Measurements from ENCODE around the gene MMAB. TPM values are rescaled to one million over a fixed set of nuclear protein-coding genes. Genes with fewer than 3 reads are reported as not detected.

The MMAB gene
- total RNA-seq, 1 experiment from 2014 or later, result 24.3 TPM

DNA sequence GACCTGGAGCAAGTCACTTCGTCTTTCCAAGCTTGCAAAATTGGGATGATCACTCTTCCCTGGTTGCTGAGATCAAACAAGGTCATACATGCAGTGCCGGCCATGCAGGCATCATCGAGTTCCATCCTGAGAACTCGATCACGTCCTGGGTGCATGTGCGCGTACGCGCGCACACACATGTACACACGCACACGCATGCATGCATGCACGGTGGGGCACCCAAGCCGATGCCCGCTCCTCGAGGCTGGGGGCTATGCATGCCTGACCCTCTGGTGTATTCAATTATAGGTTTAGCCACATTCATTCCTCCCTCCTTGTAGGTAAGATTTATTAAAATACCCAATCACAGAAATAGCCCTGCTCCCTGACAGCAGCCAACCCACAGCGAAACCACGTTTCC lies 26.0 kb downstream of the MMAB start:
- Histone ChIP-seq H3K18ac (ENCODE audit: insufficient read length, low read depth, low read length) (no peak overlapping the region), H2BK12ac (ENCODE audit: insufficient read length, low read depth, low read length) (no peak overlapping the region), H2BK15ac (ENCODE audit: low read depth, low read length) (no peak overlapping the region), H2BK120ac (ENCODE audit: low read depth, low read length, poor library complexity, severe bottlenecking) (no peak overlapping the region), H2BK20ac (ENCODE audit: low read depth, low read length, poor library complexity, severe bottlenecking) (no peak overlapping the region), H2BK5ac (ENCODE audit: insufficient read length, low read length) (no peak overlapping the region), H3K79me1 (ENCODE audit: insufficient read depth, low read depth, low read length, poor library complexity, severe bottlenecking) (no peaks in the 10 kb centered on the region), H2AK5ac (ENCODE audit: insufficient read length, low read length) (no peak overlapping the region), H3K79me2 (ENCODE audit: insufficient read depth, low read length) (no peaks in the 10 kb centered on the region), H4K8ac (replicated peaks; ENCODE audit: insufficient read length, low read depth, low read length) (no peak overlapping the region), H3T11ph (ENCODE audit: low read length) (no peak overlapping the region), H3K23me2 (ENCODE audit: insufficient read length, low read depth, low read length, poor library complexity, severe bottlenecking) (no peaks in the 10 kb centered on the region), H3K56ac (ENCODE audit: insufficient read length, low read depth, low read length) (no peak overlapping the region), H3K4ac (ENCODE audit: low read depth, low read length) (no peak overlapping the region), H4K91ac (ENCODE audit: insufficient read length, low read depth, low read length) (no peak overlapping the region), H4K20me1 (ENCODE audit: control insufficient read depth, insufficient read depth, insufficient read length) (no peaks in the 10 kb centered on the region), H3K4me1 (ENCODE audit: insufficient read depth, low read length) (no peaks in the 10 kb centered on the region), H3K23ac (ENCODE audit: insufficient read length, low read depth, low read length) (no peak overlapping the region), H3K4me2 (ENCODE audit: insufficient read depth, insufficient read length, low read length) (no peak overlapping the region), H3K27me3 (ENCODE audit: insufficient read depth, low read length) (no peaks in the 10 kb centered on the region), H3K27ac (ENCODE audit: insufficient read length, low read depth, low read length) (no peak overlapping the region), H2AFZ (ENCODE audit: low read length) (no peak overlapping the region), H3K14ac (ENCODE audit: insufficient read depth, low read length) (no peak overlapping the region), H3K9me3 (ENCODE audit: control insufficient read depth, low read depth, low read length) (no peaks in the 10 kb centered on the region), H3K9ac (ENCODE audit: extremely low read depth, insufficient read length, low read length) (no peak overlapping the region), H4K5ac (ENCODE audit: insufficient read length, low read depth, low read length) (no peak overlapping the region)
- TF ChIP-seq, protein P1, sequence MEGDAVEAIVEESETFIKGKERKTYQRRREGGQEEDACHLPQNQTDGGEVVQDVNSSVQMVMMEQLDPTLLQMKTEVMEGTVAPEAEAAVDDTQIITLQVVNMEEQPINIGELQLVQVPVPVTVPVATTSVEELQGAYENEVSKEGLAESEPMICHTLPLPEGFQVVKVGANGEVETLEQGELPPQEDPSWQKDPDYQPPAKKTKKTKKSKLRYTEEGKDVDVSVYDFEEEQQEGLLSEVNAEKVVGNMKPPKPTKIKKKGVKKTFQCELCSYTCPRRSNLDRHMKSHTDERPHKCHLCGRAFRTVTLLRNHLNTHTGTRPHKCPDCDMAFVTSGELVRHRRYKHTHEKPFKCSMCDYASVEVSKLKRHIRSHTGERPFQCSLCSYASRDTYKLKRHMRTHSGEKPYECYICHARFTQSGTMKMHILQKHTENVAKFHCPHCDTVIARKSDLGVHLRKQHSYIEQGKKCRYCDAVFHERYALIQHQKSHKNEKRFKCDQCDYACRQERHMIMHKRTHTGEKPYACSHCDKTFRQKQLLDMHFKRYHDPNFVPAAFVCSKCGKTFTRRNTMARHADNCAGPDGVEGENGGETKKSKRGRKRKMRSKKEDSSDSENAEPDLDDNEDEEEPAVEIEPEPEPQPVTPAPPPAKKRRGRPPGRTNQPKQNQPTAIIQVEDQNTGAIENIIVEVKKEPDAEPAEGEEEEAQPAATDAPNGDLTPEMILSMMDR (conservative IDR thresholded peaks at IDR 0.05), result no peak
- peaks cover 0 to 9% of the 10 kb centered on the region in 2 experiments; a peak in 2 of 4 replicates for H3K4me1 Mint-ChIP-seq
- H3K36me3 Mint-ChIP-seq (ENCODE audit: insufficient read depth in 1 of 3, low read depth in 3 of 3), result no peaks in the 10 kb centered on the region
- DNase-seq, result no peak
- H3K27me3 Mint-ChIP-seq (ENCODE audit: low read depth), result peaks cover 12% of the 10 kb centered on the region
- WGBS (ENCODE audit: extremely low coverage, insufficient read length, low lambda C conversion rate), result no CpG with 5 or more reads among the region's 18 CpGs
- H3K4me3 Mint-ChIP-seq, result no peak overlapping the region
- no peaks in the 10 kb centered on the region for H3K9me3 Mint-ChIP-seq
- H3K27ac Mint-ChIP-seq, result peak overlapping the region in 1 of 3 experiments; percentile 70; a peak in 1 of 7 replicates
